Mesothelial cell of epicardium (in vitro differentiated cells): ENCODE results near the gene SIK3. TPM values are rescaled to one million over a fixed set of nuclear protein-coding genes. Genes with fewer than 3 reads are reported as not detected.

Experiments
- DNase-seq, 2 experiments: peaks; one replicate each; pipeline ENCODE4 v3.0.0; 2021; ENCODE audit warnings: low spot score in 2 of 2; ENCODE audit not compliant: unreplicated experiment in 2 of 2
- H3K27ac Mint-ChIP-seq: 2 replicates; pipeline ENCODE4 v1.8.0; 2021; ENCODE audit warnings: mixed read lengths
- H3K27me3 Mint-ChIP-seq: 2 replicates; pipeline ENCODE4 v1.8.0; 2021; ENCODE audit warnings: low read depth, mixed read lengths
- H3K36me3 Mint-ChIP-seq: 2 replicates; pipeline ENCODE4 v1.8.0; 2021; ENCODE audit warnings: mixed read lengths
- H3K4me1 Mint-ChIP-seq: 2 replicates; pipeline ENCODE4 v1.8.0; 2021; ENCODE audit warnings: mixed read lengths
- H3K4me3 Mint-ChIP-seq: 2 replicates; pipeline ENCODE4 v1.8.0; 2021; ENCODE audit warnings: mild to moderate bottlenecking, moderate library complexity, mixed read lengths
- H3K9me3 Mint-ChIP-seq: 2 replicates; pipeline ENCODE4 v1.8.0; 2021; ENCODE audit warnings: mixed read lengths
- total RNA-seq: library from RNA; stranded (reverse); gene quantifications from 3 replicates; pipeline ENCODE4 v1.2.1, GENCODE V29; 2021
- TF ChIP-seq, protein P1 (sequence below): fragments of 200-600 bp; sonication (generic); IDR thresholded peaks from one replicate; pipeline ENCODE4 v1.5.0; 2021; ENCODE audit warnings: antibody characterized with exemption; ENCODE audit not compliant: unreplicated experiment

SIK3 gene
- total RNA-seq, 1 donor from 2014 or later: 35.6 TPM

DNA sequence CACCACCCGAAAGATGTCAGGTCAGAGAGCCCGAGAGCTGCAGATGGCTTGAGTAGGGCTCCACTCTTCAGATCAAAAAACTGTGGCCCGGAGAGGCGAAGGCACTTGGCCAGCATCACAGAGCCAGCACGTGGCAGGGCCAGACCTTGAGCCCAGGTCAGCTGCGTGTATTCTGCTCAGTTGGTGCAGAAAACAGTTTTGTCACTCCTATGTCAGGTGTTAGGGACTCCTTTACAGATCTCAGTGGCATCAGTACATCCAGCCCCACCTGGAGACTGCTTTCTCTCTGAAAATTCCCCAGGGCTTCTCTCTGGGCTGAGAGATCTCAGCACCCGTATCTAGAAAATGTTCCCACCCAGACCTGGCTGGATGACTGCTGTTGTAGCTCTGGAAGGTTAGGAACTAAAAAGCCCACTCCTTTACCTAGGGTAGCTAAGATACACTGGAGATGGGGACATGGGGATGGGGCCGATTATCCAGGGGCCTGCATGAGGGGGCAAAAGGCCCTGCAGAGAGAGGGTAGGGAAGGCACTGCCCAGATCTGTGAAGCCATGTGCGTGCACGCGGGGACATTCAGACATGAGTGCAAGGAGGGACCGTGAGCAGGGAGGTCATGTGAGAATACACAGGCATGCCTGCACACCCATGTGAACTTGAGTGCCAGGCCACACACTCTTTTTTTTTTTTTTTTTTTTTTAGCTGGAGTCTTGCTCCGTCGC is 264.3 kb downstream of the SIK3 start:
- no peak for DNase-seq
- Mint-ChIP-seq H3K36me3 (no peaks in the 10 kb centered on the region), H3K4me1 (peaks cover 31% of the 10 kb centered on the region), H3K4me3 (no peak overlapping the region), H3K27ac (no peak overlapping the region), H3K27me3 (no peaks in the 10 kb centered on the region), H3K9me3 (no peaks in the 10 kb centered on the region)
- TF ChIP-seq, protein P1, sequence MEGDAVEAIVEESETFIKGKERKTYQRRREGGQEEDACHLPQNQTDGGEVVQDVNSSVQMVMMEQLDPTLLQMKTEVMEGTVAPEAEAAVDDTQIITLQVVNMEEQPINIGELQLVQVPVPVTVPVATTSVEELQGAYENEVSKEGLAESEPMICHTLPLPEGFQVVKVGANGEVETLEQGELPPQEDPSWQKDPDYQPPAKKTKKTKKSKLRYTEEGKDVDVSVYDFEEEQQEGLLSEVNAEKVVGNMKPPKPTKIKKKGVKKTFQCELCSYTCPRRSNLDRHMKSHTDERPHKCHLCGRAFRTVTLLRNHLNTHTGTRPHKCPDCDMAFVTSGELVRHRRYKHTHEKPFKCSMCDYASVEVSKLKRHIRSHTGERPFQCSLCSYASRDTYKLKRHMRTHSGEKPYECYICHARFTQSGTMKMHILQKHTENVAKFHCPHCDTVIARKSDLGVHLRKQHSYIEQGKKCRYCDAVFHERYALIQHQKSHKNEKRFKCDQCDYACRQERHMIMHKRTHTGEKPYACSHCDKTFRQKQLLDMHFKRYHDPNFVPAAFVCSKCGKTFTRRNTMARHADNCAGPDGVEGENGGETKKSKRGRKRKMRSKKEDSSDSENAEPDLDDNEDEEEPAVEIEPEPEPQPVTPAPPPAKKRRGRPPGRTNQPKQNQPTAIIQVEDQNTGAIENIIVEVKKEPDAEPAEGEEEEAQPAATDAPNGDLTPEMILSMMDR: no peak

DNA sequence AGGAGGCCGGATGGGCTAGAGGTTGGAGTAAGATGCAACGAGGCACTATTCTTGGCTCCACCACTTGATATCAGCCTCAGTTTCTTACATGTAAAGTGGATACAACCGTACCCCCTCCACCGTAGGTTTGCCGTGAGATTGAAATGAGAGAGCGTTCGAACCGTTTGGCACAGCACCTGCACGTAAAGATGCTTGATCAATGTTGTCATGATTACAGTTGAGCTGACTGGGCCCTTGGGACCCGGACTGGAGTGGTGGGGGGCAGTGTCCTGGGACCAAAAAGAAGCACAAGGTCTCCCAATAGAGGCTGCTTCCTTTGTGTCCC is 264.8 kb downstream of the SIK3 start:
- TF ChIP-seq, protein P1: no peak
- Mint-ChIP-seq H3K9me3 (no peaks in the 10 kb centered on the region), H3K4me1 (peaks cover 36% of the 10 kb centered on the region), H3K27ac (no peak overlapping the region), H3K4me3 (no peak overlapping the region), H3K36me3 (no peaks in the 10 kb centered on the region), H3K27me3 (no peaks in the 10 kb centered on the region)
- no peak for DNase-seq

DNA sequence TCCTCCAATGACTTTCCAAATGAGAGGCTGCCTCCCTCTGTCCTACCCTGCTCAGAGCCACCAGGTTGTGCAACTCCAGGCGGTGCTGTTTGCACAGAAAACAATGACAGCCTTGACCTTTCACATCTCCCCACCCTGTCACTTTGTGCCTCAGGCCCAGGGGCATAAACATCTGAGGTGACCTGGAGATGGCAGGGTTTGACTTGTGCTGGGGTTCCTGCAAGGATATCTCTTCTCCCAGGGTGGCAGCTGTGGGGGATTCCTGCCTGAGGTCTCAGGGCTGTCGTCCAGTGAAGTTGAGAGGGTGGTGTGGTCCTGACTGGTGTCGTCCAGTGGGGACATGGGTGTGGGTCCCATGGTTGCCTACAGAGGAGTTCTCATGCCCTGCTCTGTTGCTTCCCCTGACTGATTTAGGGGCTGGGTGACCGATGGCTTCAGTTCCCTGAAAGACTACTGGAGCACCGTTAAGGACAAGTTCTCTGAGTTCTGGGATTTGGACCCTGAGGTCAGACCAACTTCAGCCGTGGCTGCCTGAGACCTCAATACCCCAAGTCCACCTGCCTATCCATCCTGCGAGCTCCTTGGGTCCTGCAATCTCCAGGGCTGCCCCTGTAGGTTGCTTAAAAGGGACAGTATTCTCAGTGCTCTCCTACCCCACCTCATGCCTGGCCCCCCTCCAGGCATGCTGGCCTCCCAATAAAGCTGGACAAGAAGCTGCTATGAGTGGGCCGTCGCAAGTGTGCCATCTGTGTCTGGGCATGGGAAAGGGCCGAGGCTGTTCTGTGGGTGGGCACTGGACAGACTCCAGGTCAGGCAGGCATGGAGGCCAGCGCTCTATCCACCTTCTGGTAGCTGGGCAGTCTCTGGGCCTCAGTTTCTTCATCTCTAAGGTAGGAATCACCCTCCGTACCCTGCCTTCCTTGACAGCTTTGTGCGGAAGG is 265.6 kb downstream of the SIK3 start:
- no peak for DNase-seq
- Mint-ChIP-seq H3K4me1 (peaks cover 31% of the 10 kb centered on the region), H3K4me3 (no peak overlapping the region), H3K27ac (no peak overlapping the region), H3K27me3 (no peaks in the 10 kb centered on the region), H3K9me3 (no peaks in the 10 kb centered on the region), H3K36me3 (no peaks in the 10 kb centered on the region)
- TF ChIP-seq, protein P1: no peak

DNA sequence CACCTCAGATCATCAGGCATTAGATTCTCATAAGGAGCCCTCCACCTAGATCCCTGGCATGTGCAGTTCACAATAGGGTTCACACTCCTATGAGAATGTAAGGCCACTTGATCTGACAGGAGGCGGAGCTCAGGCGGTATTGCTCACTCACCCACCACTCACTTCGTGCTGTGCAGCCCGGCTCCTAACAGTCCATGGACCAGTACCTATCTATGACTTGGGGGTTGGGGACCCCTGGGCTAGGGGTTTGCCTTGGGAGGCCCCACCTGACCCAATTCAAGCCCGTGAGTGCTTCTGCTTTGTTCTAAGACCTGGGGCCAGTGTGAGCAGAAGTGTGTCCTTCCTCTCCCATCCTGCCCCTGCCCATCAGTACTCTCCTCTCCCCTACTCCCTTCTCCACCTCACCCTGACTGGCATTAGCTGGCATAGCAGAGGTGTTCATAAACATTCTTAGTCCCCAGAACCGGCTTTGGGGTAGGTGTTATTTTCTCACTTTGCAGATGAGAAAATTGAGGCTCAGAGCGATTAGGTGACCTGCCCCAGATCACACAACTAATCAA is 266.4 kb downstream of the SIK3 start:
- H3K4me3 Mint-ChIP-seq: no peak overlapping the region
- peaks cover 26% of the 10 kb centered on the region for H3K4me1 Mint-ChIP-seq
- TF ChIP-seq, protein P1: no peak
- no peak for DNase-seq
- no peaks in the 10 kb centered on the region for H3K27me3 Mint-ChIP-seq
- no peaks in the 10 kb centered on the region for H3K9me3 Mint-ChIP-seq
- H3K36me3 Mint-ChIP-seq: no peaks in the 10 kb centered on the region
- no peak overlapping the region for H3K27ac Mint-ChIP-seq

DNA sequence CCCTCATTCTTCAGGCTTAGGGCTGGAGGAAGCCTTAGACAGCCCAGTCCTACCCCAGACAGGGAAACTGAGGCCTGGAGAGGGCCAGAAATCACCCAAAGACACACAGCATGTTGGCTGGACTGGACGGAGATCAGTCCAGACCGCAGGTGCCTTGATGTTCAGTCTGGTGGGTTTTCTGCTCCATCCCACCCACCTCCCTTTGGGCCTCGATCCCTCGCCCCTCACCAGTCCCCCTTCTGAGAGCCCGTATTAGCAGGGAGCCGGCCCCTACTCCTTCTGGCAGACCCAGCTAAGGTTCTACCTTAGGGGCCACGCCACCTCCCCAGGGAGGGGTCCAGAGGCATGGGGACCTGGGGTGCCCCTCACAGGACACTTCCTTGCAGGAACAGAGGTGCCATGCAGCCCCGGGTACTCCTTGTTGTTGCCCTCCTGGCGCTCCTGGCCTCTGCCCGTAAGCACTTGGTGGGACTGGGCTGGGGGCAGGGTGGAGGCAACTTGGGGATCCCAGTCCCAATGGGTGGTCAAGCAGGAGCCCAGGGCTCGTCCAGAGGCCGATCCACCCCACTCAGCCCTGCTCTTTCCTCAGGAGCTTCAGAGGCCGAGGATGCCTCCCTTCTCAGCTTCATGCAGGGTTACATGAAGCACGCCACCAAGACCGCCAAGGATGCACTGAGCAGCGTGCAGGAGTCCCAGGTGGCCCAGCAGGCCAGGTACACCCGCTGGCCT is 267.9 kb downstream of the SIK3 start:
- Mint-ChIP-seq H3K4me1 (peaks cover 18% of the 10 kb centered on the region), H3K9me3 (no peaks in the 10 kb centered on the region), H3K36me3 (no peaks in the 10 kb centered on the region), H3K4me3 (no peak overlapping the region), H3K27ac (no peak overlapping the region), H3K27me3 (no peaks in the 10 kb centered on the region)
- DNase-seq: no peak
- TF ChIP-seq, protein P1: no peak
